ENCODE results near the gene DPY19L3.

The DPY19L3 gene

GRCh38 chr19:32405431-32406160 is at the start of gene DPY19L3:
Gene DPY19L3 (plus strand): TSS chr19:32405770. CDS start chr19:32408254, 2,484 bp downstream.
- peak within 1 kb of the TSS; percentile 89 for H3K27ac ChIP-seq
- no peak for TF ChIP-seq ZFX (IDR thresholded peaks at IDR 0.05; ENCODE audit: borderline replicate concordance)
- no peak for TF ChIP-seq CTCF (IDR thresholded peaks at IDR 0.05)

GRCh38 chr19:32357720-32358119 is 47.9 kb upstream of the DPY19L3 start:
- TF ChIP-seq CTCF (IDR thresholded peaks at IDR 0.05) (peak; percentile 45), ZFX (IDR thresholded peaks at IDR 0.05; ENCODE audit: borderline replicate concordance) (no peak)
- H3K27ac ChIP-seq, result no peak overlapping the region

- TF ChIP-seq ZFX (IDR thresholded peaks at IDR 0.05; ENCODE audit: borderline replicate concordance), result no peak
- no peak for TF ChIP-seq CTCF (IDR thresholded peaks at IDR 0.05)
- H3K27ac ChIP-seq, result no peak overlapping the region
Observed at GRCh38 chr19:32358321-32358720, 47.2 kb upstream of the DPY19L3 start.

- H3K27ac ChIP-seq, result no peak overlapping the region
- TF ChIP-seq ZFX (IDR thresholded peaks at IDR 0.05; ENCODE audit: borderline replicate concordance) (no peak), CTCF (IDR thresholded peaks at IDR 0.05) (no peak)
Observed at GRCh38 chr19:32359581-32359980, 46.0 kb upstream of the DPY19L3 start.

- peak overlapping the region; percentile 50 for H3K27ac ChIP-seq
- no peak for TF ChIP-seq ZFX (IDR thresholded peaks at IDR 0.05; ENCODE audit: borderline replicate concordance)
- TF ChIP-seq CTCF (IDR thresholded peaks at IDR 0.05), result no peak
Observed at GRCh38 chr19:32361574-32362317, 43.8 kb upstream of the DPY19L3 start.

GRCh38 chr19:32362318-32362691 is 43.3 kb upstream of the DPY19L3 start:
- no peak for TF ChIP-seq ZFX (IDR thresholded peaks at IDR 0.05; ENCODE audit: borderline replicate concordance)
- no peak for TF ChIP-seq CTCF (IDR thresholded peaks at IDR 0.05)
- H3K27ac ChIP-seq, result peak overlapping the region; percentile 50

- H3K27ac ChIP-seq, result peak overlapping the region; percentile 50
- TF ChIP-seq ZFX (IDR thresholded peaks at IDR 0.05; ENCODE audit: borderline replicate concordance) (no peak), CTCF (IDR thresholded peaks at IDR 0.05) (no peak)
Observed at GRCh38 chr19:32363175-32363574, 42.4 kb upstream of the DPY19L3 start.

Measured in 22Rv1 (cell line).